T-cell (primary cell): ENCODE results near the gene PLOD2. TPM values are rescaled to one million over a fixed set of nuclear protein-coding genes. Genes with fewer than 3 reads are reported as not detected.

Experiments used
- ATAC-seq, 4 experiments: fragments of 200-7000 bp in 3 of 4; fragments of 150-1000 bp in 1 of 4; cut with Tn5 transposase; replicated peaks in 1 of 4; 1 replicate in 3 of 4; 2 replicates in 1 of 4; pipeline ENCODE4 v1.10.0; 2021; ENCODE audit warnings: moderate library complexity in 3 of 4, mild to moderate bottlenecking in 2 of 4, moderate number of reproducible peaks in 1 of 4
- CTCF ChIA-PET, 2 donors: fragments of 300-600 bp; sonication (Branson Sonifier 250); formaldehyde crosslinking; loops; one replicate each; lab custom pipeline; 2022; ENCODE audit warnings: antibody characterized with exemption in 2 of 2; lab: Charles Lee
- POLR2A ChIA-PET, 2 donors: fragments of 300-600 bp; sonication (Branson Sonifier 250); formaldehyde crosslinking; loops; one replicate each; lab custom pipeline; 2022; ENCODE audit warnings: antibody characterized with exemption in 2 of 2; lab: Charles Lee
- DNase-seq, 35 experiments: peaks; one replicate each; pipeline versions ENCODE4 v3.0.0 to v3.0.0-alpha.2; 2013 to 2023
- H3K27ac ChIP-seq: one replicate; pipeline ENCODE4 v1.5.1; 2013; ENCODE audit warnings: low read length
- H3K27me3 ChIP-seq, 2 experiments: replicated peaks in 1 of 2; 1 replicate in 1 of 2; 2 replicates in 1 of 2; pipeline versions ENCODE4 v1.6.1 to v1.7.0; 2013; ENCODE audit warnings: low read length in 1 of 2, mixed read lengths in 1 of 2; ENCODE audit not compliant: control insufficient read depth in 2 of 2, insufficient read depth in 2 of 2; ENCODE audit errors: extremely low read depth in 1 of 2
- H3K36me3 ChIP-seq, 2 donors: 1 replicate in 1 of 2; 2 replicates in 1 of 2; pipeline versions ENCODE4 v1.6.1 to v1.7.0; 2013; ENCODE audit warnings: low read length in 1 of 2; ENCODE audit not compliant: control insufficient read depth in 2 of 2, insufficient read depth in 1 of 2; ENCODE audit errors: extremely low read depth in 1 of 2
- H3K4me1 ChIP-seq, 2 experiments: 1 replicate in 1 of 2; 2 replicates in 1 of 2; pipeline versions ENCODE4 v1.6.1 to v1.7.0; 2013; ENCODE audit warnings: low read length in 2 of 2, mixed read lengths in 1 of 2; ENCODE audit not compliant: insufficient read depth in 2 of 2, control insufficient read depth in 1 of 2; ENCODE audit errors: extremely low read depth in 1 of 2
- H3K4me3 ChIP-seq, 2 donors: 1 replicate in 1 of 2; 2 replicates in 1 of 2; pipeline versions ENCODE4 v1.5.1 to v1.7.0; 2013; ENCODE audit warnings: mild to moderate bottlenecking in 2 of 2, low read length in 1 of 2, moderate library complexity in 1 of 2; ENCODE audit not compliant: control insufficient read depth in 1 of 2; ENCODE audit errors: extremely low read depth in 1 of 2
- H3K9me3 ChIP-seq: 2 replicates; pipeline ENCODE4 v1.7.0; 2013
- H3K27ac Mint-ChIP-seq, 2 donors: one replicate each; pipeline ENCODE4 v1.8.0; 2020 to 2021; ENCODE audit warnings: mild to moderate bottlenecking in 2 of 2, mixed read lengths in 2 of 2
- H3K27me3 Mint-ChIP-seq, 2 donors: one replicate each; pipeline ENCODE4 v1.8.0; 2021 to 2022; ENCODE audit warnings: mixed read lengths in 2 of 2
- H3K36me3 Mint-ChIP-seq: one replicate; pipeline ENCODE4 v1.8.0; 2021; ENCODE audit warnings: mixed read lengths
- H3K4me1 Mint-ChIP-seq, 3 donors: one replicate each; pipeline ENCODE4 v1.8.0; 2020 to 2022; ENCODE audit warnings: mixed read lengths in 3 of 3, mild to moderate bottlenecking in 1 of 3
- H3K4me3 Mint-ChIP-seq, 3 donors: one replicate each; pipeline ENCODE4 v1.8.0; 2020 to 2022; ENCODE audit warnings: mild to moderate bottlenecking in 3 of 3, mixed read lengths in 3 of 3, moderate library complexity in 3 of 3
- H3K9me3 Mint-ChIP-seq, 3 donors: one replicate each; pipeline ENCODE4 v1.8.0; 2020 to 2022; ENCODE audit warnings: mixed read lengths in 3 of 3
- WGBS: methylation state at CpG from one replicate; pipeline ENCODE4 v1.1.5; 2013; ENCODE audit warnings: missing lambda C conversion rate; ENCODE audit not compliant: insufficient coverage; 5-methylcytosine and 5-hydroxymethylcytosine counted together
- total RNA-seq, 35 experiments: library from RNA in 6 of 35; stranded (reverse) in 6 of 35; fragments of 120-200 nt in 1 of 35; gene quantifications; one replicate each; pipeline versions ENCODE4 v1.2.1 to v1.2.4 and lab custom pipeline; 2013 to 2026

PLOD2 gene
- total RNA-seq, 5 donors from 2014 or later (not counting 1 experiment from before 2014, with no cell fraction given), result 0.28 to 0.63 (median 0.46) TPM; not detected in 1

GRCh38 chr3:146170591-146170990 lies 9.6 kb upstream of the PLOD2 start:
- WGBS, result no CpG with 5 or more reads among the region's 1 CpG
- no peak overlapping the region for H3K27ac ChIP-seq
- no peaks in the 10 kb centered on the region for H3K9me3 ChIP-seq
- no peak overlapping the region for H3K4me3 ChIP-seq
- no peak overlapping the region for H3K4me3 Mint-ChIP-seq
- no peak for DNase-seq
- no peaks in the 10 kb centered on the region for H3K9me3 Mint-ChIP-seq
- ChIA-PET CTCF (no interaction called here), POLR2A (no interaction called here)
- H3K36me3 Mint-ChIP-seq, result no peaks in the 10 kb centered on the region
- H3K27ac Mint-ChIP-seq, result no peak overlapping the region
- ATAC-seq, result no peak
- H3K4me1 Mint-ChIP-seq, result no peaks in the 10 kb centered on the region
- peaks cover 4 to 18% of the 10 kb centered on the region in 2 donors for H3K27me3 Mint-ChIP-seq
- H3K27me3 ChIP-seq, result no peaks in the 10 kb centered on the region
- H3K36me3 ChIP-seq, result no peaks in the 10 kb centered on the region
- no peaks in the 10 kb centered on the region for H3K4me1 ChIP-seq

DNA sequence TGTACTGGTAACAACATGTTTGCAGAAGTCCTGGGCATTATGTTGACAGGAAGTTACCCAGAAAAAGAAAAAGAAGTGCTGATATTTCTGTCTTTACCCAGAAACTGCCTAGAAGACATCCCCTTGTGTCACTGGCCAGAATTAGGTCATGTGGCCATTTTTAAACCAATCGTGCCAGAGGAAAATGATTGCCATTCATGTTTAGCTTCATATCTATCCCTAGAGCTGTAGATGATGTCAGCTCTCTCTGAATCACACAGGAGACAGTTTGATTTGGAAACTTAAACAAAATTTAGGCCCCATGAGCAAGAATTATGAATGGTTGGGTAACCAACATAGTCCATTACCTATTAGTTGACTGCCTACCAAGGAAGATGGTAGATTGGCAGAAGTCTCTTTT lies 8.9 kb upstream of the PLOD2 start:
- no peaks in the 10 kb centered on the region for H3K4me1 Mint-ChIP-seq
- CTCF ChIA-PET, result no interaction called here

DNA sequence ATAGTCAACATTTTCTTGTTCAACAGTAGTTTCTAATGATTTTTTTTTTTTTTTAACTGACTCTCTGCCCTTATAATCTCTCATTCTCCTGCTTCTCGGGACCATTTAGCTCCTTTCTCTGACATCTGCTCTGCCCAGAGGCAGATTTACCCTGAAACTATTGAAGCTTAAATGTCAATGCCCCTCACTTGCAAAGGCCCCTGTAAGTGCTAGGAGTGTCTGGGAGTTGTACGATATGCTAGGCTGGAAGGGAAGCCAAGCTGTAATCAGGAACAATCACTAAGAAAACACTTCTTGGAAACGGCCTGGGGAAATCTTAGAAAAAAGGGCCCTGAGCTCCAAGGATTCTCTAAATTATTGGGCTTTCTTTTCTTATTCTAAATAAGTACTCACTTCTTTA lies 5.8 kb upstream of the PLOD2 start:
- H3K4me3 Mint-ChIP-seq, result no peak overlapping the region
- H3K36me3 Mint-ChIP-seq, result no peaks in the 10 kb centered on the region
- CTCF ChIA-PET, result no interaction called here
- Histone ChIP-seq H3K36me3 (no peaks in the 10 kb centered on the region), H3K9me3 (no peaks in the 10 kb centered on the region), H3K27ac (no peak overlapping the region), H3K4me3 (no peak overlapping the region), H3K27me3 (peaks cover 0 to 9% of the 10 kb centered on the region in 2 experiments), H3K4me1 (no peaks in the 10 kb centered on the region)
- POLR2A ChIA-PET, result no interaction called here
- H3K27me3 Mint-ChIP-seq, result peaks cover 27 to 32% of the 10 kb centered on the region in 2 donors
- H3K4me1 Mint-ChIP-seq, result peaks cover 0 to 6% (median 3%) of the 10 kb centered on the region in 3 donors
- no peak overlapping the region for H3K27ac Mint-ChIP-seq
- no peaks in the 10 kb centered on the region for H3K9me3 Mint-ChIP-seq
- no peak for ATAC-seq
- no CpG with 5 or more reads among the region's 3 CpGs for WGBS
- no peak for DNase-seq

More for the DNA sequence above, 8.9 kb upstream of the PLOD2 start:
- ATAC-seq, result no peak
- Mint-ChIP-seq H3K36me3 (no peaks in the 10 kb centered on the region), H3K9me3 (no peaks in the 10 kb centered on the region), H3K27me3 (peaks cover 5 to 24% of the 10 kb centered on the region in 2 donors), H3K27ac (no peak overlapping the region), H3K4me3 (no peak overlapping the region)
- WGBS, result no CpG with 5 or more reads among the region's 1 CpG
- no peaks in the 10 kb centered on the region for H3K27me3 ChIP-seq
- H3K9me3 ChIP-seq, result no peaks in the 10 kb centered on the region
- no peaks in the 10 kb centered on the region for H3K4me1 ChIP-seq
- no peak overlapping the region for H3K27ac ChIP-seq
- DNase-seq, result no peak
- no peaks in the 10 kb centered on the region for H3K36me3 ChIP-seq
- H3K4me3 ChIP-seq, result no peak overlapping the region
- POLR2A ChIA-PET, result no interaction called here

- ATAC-seq (no peak), DNase-seq (no peak)
- Histone ChIP-seq H3K4me3 (no peak overlapping the region), H3K27me3 (peaks cover 0 to 13% of the 10 kb centered on the region in 2 experiments), H3K9me3 (no peaks in the 10 kb centered on the region), H3K27ac (no peak overlapping the region), H3K36me3 (no peaks in the 10 kb centered on the region), H3K4me1 (peaks cover 0 to under 1% of the 10 kb centered on the region in 2 experiments)
- peaks cover 31 to 32% of the 10 kb centered on the region in 2 donors for H3K27me3 Mint-ChIP-seq
- WGBS, result 73% methylated on average over 2 of the region's 4 CpGs
- CTCF ChIA-PET, result no interaction called here
- H3K9me3 Mint-ChIP-seq, result no peaks in the 10 kb centered on the region
- H3K4me1 Mint-ChIP-seq, result peaks cover 0 to 9% (median 6%) of the 10 kb centered on the region in 3 donors
- H3K27ac Mint-ChIP-seq, result no peak overlapping the region
- POLR2A ChIA-PET, result interaction anchor here in 1 of 2 donors (0.6 kb wide), 1 partner anchor 24 kb away, joined by 3 read pairs; no protein-coding TSS in a partner anchor
- no peak overlapping the region for H3K4me3 Mint-ChIP-seq
- H3K36me3 Mint-ChIP-seq, result no peaks in the 10 kb centered on the region
Measured at GRCh38 chr3:146166415-146166821, 5.4 kb upstream of the PLOD2 start.

DNA sequence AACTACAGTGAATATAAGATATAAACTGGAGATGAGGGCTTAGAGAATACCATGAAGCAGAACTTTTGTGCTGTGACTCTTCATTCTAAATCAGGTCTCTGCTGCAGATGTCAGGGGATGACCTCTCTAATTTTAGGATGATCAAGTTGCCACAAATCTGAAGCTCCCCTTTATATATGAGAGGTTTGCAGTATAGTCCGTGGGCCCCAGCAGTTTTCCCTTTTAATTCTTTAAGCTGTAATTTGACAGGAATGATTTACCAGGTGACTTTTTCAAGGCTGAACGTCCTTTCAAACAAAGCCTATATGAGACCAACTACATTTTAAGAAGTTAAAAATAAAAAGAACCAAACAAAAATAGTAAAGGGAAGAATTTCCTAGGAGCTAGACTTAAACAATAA lies 4.9 kb upstream of the PLOD2 start:
- ATAC-seq, result no peak
- Mint-ChIP-seq H3K9me3 (no peaks in the 10 kb centered on the region), H3K27ac (no peak overlapping the region), H3K27me3 (peaks cover 29 to 33% of the 10 kb centered on the region in 2 donors), H3K4me3 (no peak overlapping the region), H3K4me1 (peaks cover 0 to 11% (median 7%) of the 10 kb centered on the region in 3 donors), H3K36me3 (no peaks in the 10 kb centered on the region)
- peaks cover 0 to 3% of the 10 kb centered on the region in 2 experiments for H3K4me1 ChIP-seq
- ChIA-PET POLR2A (interaction anchor here in 1 of 2 donors (0.6 kb wide), 1 partner anchor 24 kb away, joined by 3 read pairs; no protein-coding TSS in a partner anchor), CTCF (no interaction called here)
- DNase-seq, result no peak
- no peak overlapping the region for H3K4me3 ChIP-seq
- H3K27me3 ChIP-seq, result peaks cover 0 to 17% of the 10 kb centered on the region in 2 experiments
- no peaks in the 10 kb centered on the region for H3K36me3 ChIP-seq
- H3K9me3 ChIP-seq, result no peaks in the 10 kb centered on the region
- no CpG with 5 or more reads among the region's 2 CpGs for WGBS
- H3K27ac ChIP-seq, result no peak overlapping the region

- H3K36me3 ChIP-seq, result no peaks in the 10 kb centered on the region
- WGBS, result 95% methylated on average over 4 of the region's 7 CpGs
- ATAC-seq, result no peak
- no peak overlapping the region for H3K4me3 ChIP-seq
- Mint-ChIP-seq H3K4me3 (no peak overlapping the region), H3K27me3 (peaks cover 28 to 37% of the 10 kb centered on the region in 2 donors), H3K36me3 (no peaks in the 10 kb centered on the region), H3K27ac (no peak overlapping the region), H3K9me3 (no peaks in the 10 kb centered on the region), H3K4me1 (peaks cover 3 to 14% (median 10%) of the 10 kb centered on the region in 3 donors)
- POLR2A ChIA-PET, result no interaction called here
- CTCF ChIA-PET, result no interaction called here
- DNase-seq, result no peak
- H3K4me1 ChIP-seq, result peaks cover 0 to 6% of the 10 kb centered on the region in 2 experiments
- H3K27ac ChIP-seq, result no peak overlapping the region
- no peaks in the 10 kb centered on the region for H3K9me3 ChIP-seq
- peaks cover 2 to 23% of the 10 kb centered on the region in 2 experiments for H3K27me3 ChIP-seq
Measured at GRCh38 chr3:146164971-146165769, 4.2 kb upstream of the PLOD2 start.
